ENCODE results near the gene CYP24A1.

CYP24A1 gene

DNA sequence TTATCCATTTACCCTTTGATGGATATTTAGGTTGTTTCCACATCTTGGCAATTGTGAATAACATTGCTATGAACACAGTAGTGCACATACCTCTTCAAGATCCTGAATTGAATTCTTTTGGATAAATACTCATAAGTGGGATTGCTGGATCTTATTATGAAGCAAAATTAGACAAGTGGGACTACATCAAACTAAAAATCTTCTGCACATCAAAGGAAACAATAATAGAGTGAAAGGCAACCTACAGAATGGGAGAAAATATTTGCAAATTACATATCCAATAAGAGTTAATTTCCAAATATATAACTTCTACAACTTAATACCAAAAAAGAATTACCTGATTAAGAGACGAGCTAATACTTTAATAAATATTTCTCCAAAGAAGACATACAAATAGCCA lies 65.0 kb downstream of the CYP24A1 start:
- ATAC-seq, result no peak
- Mint-ChIP-seq H3K36me3 (no peaks in the 10 kb centered on the region), H3K4me3 (no peak overlapping the region), H3K9me3 (no peaks in the 10 kb centered on the region), H3K4me1 (no peaks in the 10 kb centered on the region), H3K27ac (no peak overlapping the region)
- DNase-seq (ENCODE audit: low spot score in 2 of 2), result no peak

DNA sequence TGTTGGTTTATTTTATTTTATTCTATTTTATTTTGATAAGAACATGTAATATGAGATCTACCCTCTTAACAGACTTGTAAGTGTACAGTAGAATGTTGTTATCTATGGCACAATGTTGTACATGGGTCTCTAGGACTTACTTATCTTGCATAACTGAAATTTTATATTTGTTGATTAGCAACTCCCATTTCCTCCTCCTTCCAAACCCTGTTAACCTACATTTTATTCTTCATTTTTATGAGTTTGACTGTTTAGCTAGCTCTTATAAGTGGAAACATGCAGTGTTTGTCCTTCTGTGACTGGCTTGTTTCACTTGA lies 65.5 kb downstream of the CYP24A1 start:
- Mint-ChIP-seq H3K4me1 (no peaks in the 10 kb centered on the region), H3K27ac (no peak overlapping the region), H3K36me3 (no peaks in the 10 kb centered on the region), H3K4me3 (no peak overlapping the region), H3K9me3 (no peaks in the 10 kb centered on the region)
- no peak for ATAC-seq
- DNase-seq (ENCODE audit: low spot score in 2 of 2), result no peak

DNA sequence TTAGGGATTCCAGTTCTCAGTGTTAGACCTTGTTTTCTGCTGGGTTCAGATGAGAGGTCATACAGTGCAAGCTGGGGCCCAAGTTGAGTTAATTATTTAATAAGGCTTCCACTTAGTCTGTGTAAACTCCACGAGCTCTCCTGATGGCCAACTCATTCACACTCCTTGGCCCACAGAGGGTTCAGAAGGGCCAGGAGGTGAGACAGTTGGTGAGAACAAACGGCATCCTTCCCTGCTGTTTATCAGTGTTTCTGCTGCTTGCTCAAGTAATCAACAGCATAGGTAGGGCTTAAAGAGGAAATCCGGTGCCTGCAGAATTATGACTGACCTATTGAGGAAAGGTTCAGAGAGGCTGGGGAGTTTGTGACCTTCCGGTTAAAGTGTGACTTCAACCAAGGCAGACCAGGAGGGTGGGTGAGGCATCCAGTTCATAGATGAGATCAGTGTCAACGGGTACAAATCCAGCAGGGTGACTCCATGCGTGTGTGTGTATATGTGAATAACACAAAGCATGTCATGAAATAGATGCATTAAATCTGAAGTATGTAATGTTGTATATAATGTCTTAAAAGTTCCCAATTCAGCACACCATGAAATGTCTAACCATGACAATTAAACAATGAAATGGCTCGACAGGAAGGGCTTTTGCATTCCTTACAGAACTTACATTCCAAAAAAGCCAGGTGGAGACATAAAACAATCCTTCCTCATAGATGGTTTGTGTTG lies 66.0 kb downstream of the CYP24A1 start:
- ATAC-seq, result no peak
- H3K4me1 Mint-ChIP-seq, result no peaks in the 10 kb centered on the region
- H3K36me3 Mint-ChIP-seq, result no peaks in the 10 kb centered on the region
- H3K4me3 Mint-ChIP-seq, result no peak overlapping the region
- H3K27ac Mint-ChIP-seq, result no peak overlapping the region
- H3K9me3 Mint-ChIP-seq, result no peaks in the 10 kb centered on the region
- no peak for DNase-seq (ENCODE audit: low spot score in 2 of 2)

DNA sequence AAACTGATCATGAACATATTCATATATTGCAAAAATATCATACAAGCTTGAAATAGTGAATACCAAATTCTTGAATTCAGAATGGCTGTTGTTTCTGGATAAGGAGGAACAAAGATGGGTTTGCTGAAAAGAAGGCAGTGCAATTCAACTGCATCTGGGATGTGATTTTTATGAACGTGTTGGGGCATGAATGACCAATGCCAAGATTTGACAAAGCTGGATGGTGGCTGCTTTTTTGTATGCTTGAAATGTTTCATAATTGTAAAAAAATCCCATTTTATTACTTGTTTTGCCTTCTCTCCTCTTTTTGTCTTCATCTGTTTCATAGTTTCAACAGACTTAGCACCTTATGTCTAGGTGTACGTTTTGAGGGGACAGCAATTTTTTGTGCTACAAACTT lies 66.6 kb downstream of the CYP24A1 start:
- Mint-ChIP-seq H3K4me1 (no peaks in the 10 kb centered on the region), H3K27ac (no peak overlapping the region), H3K4me3 (no peak overlapping the region), H3K36me3 (no peaks in the 10 kb centered on the region), H3K9me3 (no peaks in the 10 kb centered on the region)
- no peak for ATAC-seq
- DNase-seq (ENCODE audit: low spot score in 2 of 2), result no peak

DNA sequence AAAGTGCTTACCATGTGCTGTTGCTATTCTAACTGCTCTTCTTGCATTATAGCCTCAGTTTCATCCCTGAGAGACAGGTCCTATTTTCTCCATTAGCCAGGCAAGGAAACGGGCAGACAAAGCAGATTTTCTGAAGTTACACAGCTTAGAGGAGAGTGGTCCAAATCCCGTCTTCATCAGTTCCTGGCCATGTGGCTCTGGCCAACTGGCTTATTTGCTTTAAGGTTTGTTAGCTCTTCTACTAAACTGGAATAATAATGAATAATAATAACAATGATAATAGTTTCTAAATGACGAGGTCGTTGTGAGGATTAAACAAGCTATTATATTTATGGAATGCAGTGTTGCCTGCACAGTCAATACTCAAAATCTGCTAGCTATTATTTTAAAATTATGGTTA lies 67.6 kb downstream of the CYP24A1 start:
- Mint-ChIP-seq H3K4me3 (no peak overlapping the region), H3K4me1 (no peaks in the 10 kb centered on the region), H3K36me3 (no peaks in the 10 kb centered on the region), H3K27ac (no peak overlapping the region), H3K9me3 (no peaks in the 10 kb centered on the region)
- DNase-seq (ENCODE audit: low spot score in 2 of 2) (no peak), ATAC-seq (no peak)

DNA sequence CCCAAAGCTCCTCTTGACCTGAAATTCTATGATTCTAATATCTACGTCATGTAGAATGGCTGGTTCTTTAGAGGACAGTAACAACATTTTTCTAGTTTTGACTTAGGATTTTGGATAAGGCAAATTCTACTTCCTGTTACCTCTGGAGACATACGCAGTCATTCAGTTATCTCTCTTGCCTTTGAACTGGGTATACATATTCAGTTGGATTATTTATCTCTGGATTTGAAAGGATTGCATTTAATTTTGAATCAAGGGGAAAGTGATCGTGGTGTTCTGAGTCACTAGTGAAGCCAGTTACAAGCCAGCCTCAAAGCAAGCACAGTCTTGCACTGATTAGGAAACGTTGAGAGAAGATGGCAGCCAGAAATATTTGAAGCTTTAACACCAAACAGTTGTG lies 68.1 kb downstream of the CYP24A1 start:
- DNase-seq (ENCODE audit: low spot score in 2 of 2) (no peak), ATAC-seq (no peak)
- Mint-ChIP-seq H3K4me1 (no peaks in the 10 kb centered on the region), H3K36me3 (no peaks in the 10 kb centered on the region), H3K4me3 (no peak overlapping the region), H3K27ac (no peak overlapping the region), H3K9me3 (no peaks in the 10 kb centered on the region)

DNA sequence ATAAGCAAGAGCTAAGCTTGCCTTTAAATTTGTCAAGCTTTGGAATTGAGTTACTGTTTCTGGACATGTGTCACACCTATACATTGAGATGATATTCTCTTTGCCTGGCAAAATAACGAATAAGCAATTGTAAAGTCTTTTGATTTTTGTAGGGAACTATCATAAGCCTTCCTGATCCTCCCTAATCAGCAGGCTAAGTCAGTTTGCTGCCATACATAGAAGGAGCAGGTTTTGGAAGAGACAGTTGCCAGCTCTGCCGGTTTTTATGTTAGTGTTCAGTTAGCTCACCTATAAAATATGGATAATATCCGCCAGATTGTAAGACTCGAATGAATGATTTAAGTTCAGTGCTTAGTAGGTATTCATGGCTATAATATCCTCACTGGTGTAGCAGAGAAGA lies 69.0 kb downstream of the CYP24A1 start:
- DNase-seq (ENCODE audit: low spot score in 2 of 2) (no peak), ATAC-seq (no peak)
- Mint-ChIP-seq H3K36me3 (no peaks in the 10 kb centered on the region), H3K4me3 (no peak overlapping the region), H3K9me3 (no peaks in the 10 kb centered on the region), H3K27ac (no peak overlapping the region), H3K4me1 (no peaks in the 10 kb centered on the region)

DNA sequence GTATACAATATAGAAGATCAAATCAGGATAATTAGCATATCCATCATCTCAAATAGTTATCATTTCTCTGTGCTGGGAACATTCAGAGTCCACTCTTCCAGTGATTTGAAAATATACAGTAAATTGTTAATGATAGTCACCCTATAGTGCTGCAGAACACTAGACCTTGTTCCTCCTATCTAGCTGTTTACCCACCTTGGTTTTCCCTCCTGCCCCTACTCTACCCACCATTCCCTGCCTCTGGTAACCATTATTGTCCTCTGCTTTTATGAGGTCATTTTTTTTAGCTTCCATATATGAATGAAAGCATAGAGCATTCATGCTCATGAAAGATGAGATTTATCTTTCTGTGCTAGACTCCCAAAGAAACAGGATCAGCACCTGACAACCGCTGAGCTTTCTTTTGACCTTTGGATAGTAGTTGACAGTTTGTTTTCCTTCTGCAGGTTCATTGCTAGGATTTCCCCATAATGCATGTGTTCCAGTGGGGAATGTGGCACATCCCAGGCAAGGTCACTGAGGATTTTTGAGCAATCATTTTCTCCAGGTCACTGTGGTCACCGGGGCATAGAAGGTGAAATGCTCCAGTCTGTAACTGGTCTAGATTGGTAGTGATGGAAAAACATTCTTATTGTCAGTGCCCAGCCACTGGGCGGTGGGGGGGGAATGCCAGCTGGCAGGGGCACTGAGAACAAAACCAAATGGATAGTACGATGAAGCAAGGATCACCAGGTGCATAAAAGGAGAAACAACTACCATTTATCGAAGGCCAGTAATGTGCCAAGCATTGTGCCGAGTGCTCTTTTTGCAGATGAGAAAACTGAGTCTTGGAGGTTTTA lies 69.8 kb downstream of the CYP24A1 start:
- no peak overlapping the region for H3K4me3 Mint-ChIP-seq
- no peaks in the 10 kb centered on the region for H3K4me1 Mint-ChIP-seq
- H3K9me3 Mint-ChIP-seq, result no peaks in the 10 kb centered on the region
- ATAC-seq, result no peak
- H3K27ac Mint-ChIP-seq, result no peak overlapping the region
- H3K36me3 Mint-ChIP-seq, result no peaks in the 10 kb centered on the region
- no peak for DNase-seq (ENCODE audit: low spot score in 2 of 2)

Measured in stimulated activated effector memory CD8-positive, alpha-beta T cell treated with anti-CD3 and anti-CD28 coated beads, Interleukin-12 subunit alpha, Interleukin-12 subunit beta, amount 100 ng/mL, for 72 hours (primary cell).